ENCODE data around the gene CRB2. TPM values are rescaled to one million over a fixed set of nuclear protein-coding genes. Genes with fewer than 3 reads are reported as not detected.
A peak's percentile ranks its signal among the peaks of the same experiment; 100 is the strongest.

Gene CRB2
- total RNA-seq, 1 donor from 2014 or later: 61.1 TPM

- H3K36me3 Mint-ChIP-seq: no peaks in the 10 kb centered on the region
- H3K27ac Mint-ChIP-seq: no peak overlapping the region
- H3K4me3 Mint-ChIP-seq: no peak overlapping the region
- no peaks in the 10 kb centered on the region for H3K9me3 Mint-ChIP-seq
- DNase-seq (ENCODE audit: extremely low spot score, unreplicated experiment): no peak
- peaks cover 11% of the 10 kb centered on the region for H3K4me1 Mint-ChIP-seq (ENCODE audit: unreplicated experiment)
- TF ChIP-seq CTCF (conservative IDR thresholded peaks at IDR 0.05): peak; percentile 99
- peaks cover 33% of the 10 kb centered on the region for H3K27me3 Mint-ChIP-seq
These were observed 6.1 kb upstream of the CRB2 start for GRCh38 chr9:123349691-123350480.

- H3K4me3 Mint-ChIP-seq: no peak overlapping the region
- no peaks in the 10 kb centered on the region for H3K36me3 Mint-ChIP-seq
These were observed 5.2 kb upstream of the CRB2 start for GRCh38 chr9:123350590-123351310.

GRCh38 chr9:123353041-123353440 is 3.0 kb upstream of the CRB2 start:
- Mint-ChIP-seq H3K4me3 (no peak overlapping the region), H3K9me3 (no peaks in the 10 kb centered on the region), H3K27me3 (peaks cover 33% of the 10 kb centered on the region), H3K27ac (no peak overlapping the region), H3K4me1 (ENCODE audit: unreplicated experiment) (peaks cover 16% of the 10 kb centered on the region), H3K36me3 (no peaks in the 10 kb centered on the region)
- TF ChIP-seq CTCF (conservative IDR thresholded peaks at IDR 0.05): no peak
- no peak for DNase-seq (ENCODE audit: extremely low spot score, unreplicated experiment)

More at GRCh38 chr9:123350590-123351310, 5.2 kb upstream of the CRB2 start:
- Mint-ChIP-seq H3K9me3 (no peaks in the 10 kb centered on the region), H3K27ac (no peak overlapping the region), H3K27me3 (peaks cover 33% of the 10 kb centered on the region), H3K4me1 (ENCODE audit: unreplicated experiment) (peaks cover 13% of the 10 kb centered on the region)
- TF ChIP-seq CTCF (conservative IDR thresholded peaks at IDR 0.05): no peak
- DNase-seq (ENCODE audit: extremely low spot score, unreplicated experiment): no peak

GRCh38 chr9:123353984-123354591 is 1.9 kb upstream of the CRB2 start:
- DNase-seq (ENCODE audit: extremely low spot score, unreplicated experiment): peak; percentile 84
- peaks cover 25% of the 10 kb centered on the region for H3K4me1 Mint-ChIP-seq (ENCODE audit: unreplicated experiment)
- peak overlapping the region; percentile 49 for H3K4me3 Mint-ChIP-seq
- TF ChIP-seq CTCF (conservative IDR thresholded peaks at IDR 0.05): peak; percentile 92
- no peaks in the 10 kb centered on the region for H3K9me3 Mint-ChIP-seq
- peaks cover 33% of the 10 kb centered on the region for H3K27me3 Mint-ChIP-seq
- peak overlapping the region; percentile 26 for H3K27ac Mint-ChIP-seq
- H3K36me3 Mint-ChIP-seq: no peaks in the 10 kb centered on the region

GRCh38 chr9:123354806-123355508 is 1.0 kb upstream of the CRB2 start:
- peaks cover 30% of the 10 kb centered on the region for H3K27me3 Mint-ChIP-seq

More at GRCh38 chr9:123354806-123355508, 1.0 kb upstream of the CRB2 start:
- DNase-seq (ENCODE audit: extremely low spot score, unreplicated experiment): no peak
- H3K4me3 Mint-ChIP-seq: peak overlapping the region; percentile 82
- no peaks in the 10 kb centered on the region for H3K36me3 Mint-ChIP-seq
- no peak for TF ChIP-seq CTCF (conservative IDR thresholded peaks at IDR 0.05)
- no peaks in the 10 kb centered on the region for H3K9me3 Mint-ChIP-seq
- peak overlapping the region; percentile 73 for H3K27ac Mint-ChIP-seq
- peaks cover 33% of the 10 kb centered on the region for H3K4me1 Mint-ChIP-seq (ENCODE audit: unreplicated experiment)
